ENCODE measurements around the gene PLA2G4B.

PLA2G4B gene

DNA sequence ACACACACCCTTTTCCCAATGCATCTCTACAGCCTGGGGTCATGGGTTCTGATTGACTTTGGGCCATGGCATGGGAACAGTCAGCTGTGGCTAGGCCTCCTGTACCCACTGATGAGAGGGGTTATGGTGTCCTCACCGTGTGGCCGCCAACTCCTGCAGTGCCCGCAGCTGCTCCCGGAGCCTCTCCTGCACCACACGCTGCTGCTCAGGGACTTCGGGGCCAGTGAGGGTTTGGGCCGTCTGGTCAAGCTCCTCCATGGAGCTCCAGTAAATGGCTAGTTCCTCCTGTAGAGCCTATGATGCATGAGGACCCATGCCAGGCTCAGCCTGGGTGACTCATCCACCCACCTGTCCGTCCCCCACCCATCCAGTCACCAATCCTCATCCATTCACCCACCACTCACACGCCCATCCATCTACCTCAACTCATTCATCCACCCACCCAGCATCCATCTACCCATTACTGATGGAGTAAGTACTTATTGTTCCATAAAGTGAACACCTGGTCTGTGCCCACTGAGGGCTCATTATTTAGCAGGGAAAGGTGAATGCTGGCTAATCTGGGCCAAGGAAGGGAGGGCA lies 33.6 kb downstream of the PLA2G4B start:
- DNase-seq: no peak

DNA sequence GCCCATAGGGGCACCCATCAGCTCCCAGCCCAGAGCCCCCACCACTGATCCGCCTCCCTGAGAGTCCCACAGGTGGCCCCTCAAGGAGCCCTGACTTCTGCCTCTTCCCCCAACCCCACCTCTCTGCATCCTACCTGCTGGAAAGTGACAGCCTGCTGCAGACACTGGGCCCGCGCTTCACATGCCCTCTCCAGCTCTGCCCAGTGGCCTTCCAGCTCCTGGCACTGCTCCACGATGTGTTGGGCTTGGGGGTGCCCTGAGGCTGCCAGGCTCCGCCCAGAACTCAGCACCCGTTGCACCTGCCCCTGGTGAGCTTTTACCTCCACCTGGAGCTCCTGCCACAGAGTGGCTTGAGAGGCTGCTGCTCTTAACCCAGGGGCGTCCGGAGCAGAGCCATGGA lies 35.1 kb downstream of the PLA2G4B start:
- DNase-seq: no peak

DNA sequence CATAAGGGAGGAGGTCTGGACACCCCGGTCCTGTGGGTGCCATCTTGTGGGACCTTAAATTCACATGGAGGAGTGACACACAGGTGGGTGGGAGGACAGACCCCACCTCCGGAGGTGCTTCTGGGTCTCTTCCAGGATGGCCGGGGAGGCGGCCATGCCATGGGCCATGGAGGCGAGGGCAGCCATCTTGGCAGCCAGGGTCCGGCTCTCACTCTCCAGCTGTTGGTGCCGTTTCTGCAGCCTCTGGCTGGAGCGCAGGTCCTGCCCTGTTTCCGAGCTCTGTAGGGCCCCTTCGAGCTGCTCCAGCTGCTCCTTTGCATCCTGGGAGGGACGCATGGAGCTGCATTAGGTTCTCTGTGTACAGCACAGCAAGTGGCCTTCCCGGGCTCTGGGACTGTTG lies 36.1 kb downstream of the PLA2G4B start:
- DNase-seq: no peak

DNA sequence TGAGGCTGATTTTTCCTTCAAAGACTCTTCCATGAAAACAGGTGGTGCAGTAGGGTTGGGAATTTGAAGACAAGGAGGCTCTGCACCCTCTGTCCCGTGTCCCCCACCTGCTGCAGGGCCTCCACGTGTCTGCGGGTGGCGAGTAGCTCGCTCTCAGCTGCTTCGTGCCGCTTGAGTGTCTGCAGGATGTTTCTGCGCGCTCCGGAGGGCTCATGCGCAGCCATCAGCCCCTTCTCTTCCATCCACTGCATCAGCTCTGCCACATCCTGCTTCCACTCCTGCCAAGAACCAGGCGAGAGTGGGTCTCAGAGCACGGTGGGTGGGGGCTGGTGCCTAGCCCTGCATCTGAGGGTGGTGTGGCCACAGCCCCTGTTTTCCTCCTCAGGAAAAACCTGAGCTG lies 37.4 kb downstream of the PLA2G4B start:
- no peak for DNase-seq

DNA sequence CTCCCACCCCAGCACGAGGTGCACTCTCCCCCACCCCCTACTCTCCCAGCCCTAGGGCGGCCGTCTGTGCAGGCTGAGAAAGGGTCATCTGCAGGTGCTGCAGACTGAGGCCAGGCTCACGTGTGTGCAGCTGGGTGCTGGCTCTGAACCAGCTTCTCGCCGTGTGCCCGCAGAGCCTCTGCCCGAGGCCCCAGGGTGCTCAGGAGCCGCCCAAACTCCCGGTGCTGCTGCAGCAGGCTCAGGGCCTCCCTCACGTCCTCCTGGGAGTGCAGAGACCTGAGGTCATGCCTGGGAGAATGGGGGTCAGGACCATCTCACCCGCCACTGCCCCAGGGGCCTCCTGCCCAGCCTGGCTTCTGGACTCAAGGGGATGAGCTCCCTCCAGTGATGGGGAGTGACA lies 38.0 kb downstream of the PLA2G4B start:
- no peak for DNase-seq

DNA sequence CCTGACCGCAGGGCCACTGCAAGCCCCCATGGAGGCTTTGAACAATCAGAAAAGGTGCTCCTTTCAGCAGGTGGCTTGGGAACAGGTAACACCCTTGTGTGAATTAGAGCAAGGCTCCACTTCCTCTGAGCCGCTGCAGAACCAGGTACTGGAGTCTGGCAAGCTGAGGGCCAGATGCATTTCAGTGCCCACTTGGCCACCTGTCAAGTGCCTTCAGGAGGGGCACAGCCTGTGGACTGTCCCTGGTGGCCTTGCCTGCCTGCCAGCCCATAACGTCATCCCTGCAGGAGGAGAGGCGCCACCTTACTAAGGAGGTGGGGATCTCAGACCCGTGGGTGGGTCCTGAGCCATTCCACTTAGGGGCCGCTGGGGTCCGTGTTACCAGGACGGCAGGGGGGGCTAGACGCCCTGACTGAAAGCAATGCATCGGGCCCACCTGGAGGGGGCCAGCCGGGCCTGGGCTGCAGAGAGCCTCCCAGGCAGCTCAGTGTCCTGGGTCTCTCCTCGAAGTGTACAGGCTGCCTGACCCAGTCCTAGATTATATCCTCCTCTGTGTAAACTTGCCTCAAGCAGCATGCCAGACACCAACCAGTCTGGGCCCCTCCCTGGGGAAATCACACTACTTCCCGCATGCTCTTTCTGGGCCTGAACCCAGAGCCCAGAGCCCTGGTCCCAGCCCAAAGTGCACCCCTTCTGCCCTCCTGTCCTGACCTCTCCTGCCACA lies 39.1 kb downstream of the PLA2G4B start:
- DNase-seq: no peak

DNA sequence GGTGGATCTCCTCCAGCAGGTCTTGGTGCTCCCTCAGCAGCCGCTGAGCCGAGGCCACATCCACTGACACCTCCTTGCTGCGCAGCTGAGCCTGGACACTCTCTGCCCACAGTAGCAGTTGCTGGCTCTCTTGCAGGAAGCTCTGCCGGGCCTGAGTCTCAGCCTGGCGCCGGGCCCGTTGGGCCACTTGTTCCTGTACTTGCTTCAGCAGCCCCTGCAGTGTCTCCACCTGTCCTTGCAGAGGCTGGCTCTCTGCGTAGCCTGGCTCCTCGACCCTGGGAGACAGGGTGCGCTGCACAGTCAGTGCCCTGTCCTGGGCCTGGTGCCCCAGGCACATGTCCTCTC lies 39.7 kb downstream of the PLA2G4B start:
- no peak for DNase-seq

DNA sequence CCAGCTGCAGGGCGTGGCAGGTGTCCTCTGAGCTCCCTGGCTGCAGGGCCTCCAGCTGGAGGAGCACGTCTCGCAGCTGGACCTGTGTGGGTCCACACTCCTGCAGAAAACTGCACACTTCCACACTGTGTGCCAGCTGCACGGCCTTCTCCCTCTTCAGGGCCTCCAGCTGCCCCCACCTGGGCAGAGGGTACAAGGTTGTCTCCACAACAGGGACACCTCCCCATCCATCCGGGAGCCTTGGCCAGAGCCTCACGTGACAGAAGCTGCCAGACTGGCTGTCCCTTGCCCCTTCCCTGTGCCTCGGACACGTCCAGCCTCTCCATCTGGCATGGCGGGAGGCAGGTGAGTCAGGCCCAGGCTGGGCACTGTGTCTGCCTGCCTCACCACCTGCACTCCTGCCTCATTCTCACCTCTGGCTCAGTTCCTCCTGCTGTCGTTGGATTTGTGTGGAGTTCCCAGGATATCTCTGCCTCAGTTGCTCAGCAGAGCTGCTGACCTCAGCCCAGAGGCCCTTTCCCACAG lies 40.7 kb downstream of the PLA2G4B start:
- DNase-seq: no peak

DNA sequence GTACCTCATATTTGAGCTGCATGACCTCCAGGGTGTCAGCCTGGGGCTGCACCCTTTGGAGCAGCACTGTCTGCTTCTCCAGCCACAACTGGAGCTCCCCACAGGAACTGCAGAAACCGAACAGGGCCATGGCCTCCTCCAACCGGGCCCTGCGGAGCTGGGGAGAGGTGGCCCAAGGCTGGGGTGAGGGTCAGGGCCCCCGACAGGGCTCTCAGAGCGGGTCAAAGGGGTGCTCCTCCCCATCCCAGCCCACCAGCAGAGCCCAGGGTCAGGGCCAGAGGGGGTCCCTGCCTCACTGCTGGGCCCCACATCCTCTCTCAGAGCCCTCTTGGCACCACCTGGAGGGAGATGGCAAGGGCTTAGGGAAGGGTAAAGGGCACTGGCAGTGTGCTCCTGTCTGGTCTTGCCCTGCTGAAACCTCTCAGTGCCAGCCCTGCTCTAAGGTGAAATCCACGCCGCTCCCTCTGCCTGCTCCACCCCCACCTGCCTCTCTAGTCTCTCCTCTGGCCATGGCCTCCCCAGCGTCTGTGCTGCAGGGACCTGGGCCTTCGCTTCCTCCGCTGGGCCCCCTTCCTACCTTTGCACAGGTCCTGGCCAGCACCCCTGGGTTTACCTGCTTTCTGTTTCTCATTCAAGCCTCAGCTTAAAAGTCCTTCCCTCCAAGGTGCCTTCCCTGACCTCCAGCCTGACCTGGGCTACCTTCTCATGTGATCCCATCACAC lies 41.7 kb downstream of the PLA2G4B start:
- DNase-seq: no peak

DNA sequence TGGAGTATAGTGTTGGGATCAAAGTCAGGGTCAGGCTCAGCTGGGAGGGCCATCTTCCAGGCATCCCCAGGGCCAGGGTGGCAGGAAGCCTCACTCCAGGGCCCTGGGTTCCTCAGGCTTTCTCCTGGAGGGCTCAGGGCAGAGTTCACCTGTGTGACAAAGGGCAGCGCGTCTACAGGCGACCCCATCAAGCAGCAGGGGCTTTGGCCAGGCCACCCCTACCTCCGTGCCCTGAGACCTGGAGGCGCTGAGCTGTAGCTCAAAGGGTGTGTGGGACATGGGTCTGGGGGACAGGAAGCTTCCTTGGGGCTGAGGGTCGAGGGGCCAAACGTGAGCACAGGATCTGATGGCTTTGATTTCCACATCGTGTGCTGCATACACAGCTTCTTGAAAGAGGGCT lies 42.4 kb downstream of the PLA2G4B start:
- DNase-seq: no peak

DNA sequence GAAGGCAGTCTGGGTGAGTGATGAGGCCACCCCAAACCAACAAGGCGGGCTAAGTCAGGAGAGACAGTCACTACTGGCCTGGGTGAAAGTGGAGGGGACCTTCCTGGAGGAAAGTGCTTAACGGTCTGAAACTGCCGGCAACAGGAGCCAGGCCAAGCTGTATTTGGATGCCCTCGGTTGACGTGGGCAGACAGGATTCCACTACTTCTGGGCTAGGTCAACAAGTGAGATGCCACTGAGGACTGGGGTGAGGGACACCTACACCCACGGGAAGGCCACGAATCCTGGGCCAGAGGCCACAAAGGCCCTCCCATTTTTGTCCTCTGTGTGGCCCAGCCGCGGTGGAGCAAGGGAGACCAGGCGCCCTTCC lies 42.9 kb downstream of the PLA2G4B start:
- DNase-seq: no peak

DNA sequence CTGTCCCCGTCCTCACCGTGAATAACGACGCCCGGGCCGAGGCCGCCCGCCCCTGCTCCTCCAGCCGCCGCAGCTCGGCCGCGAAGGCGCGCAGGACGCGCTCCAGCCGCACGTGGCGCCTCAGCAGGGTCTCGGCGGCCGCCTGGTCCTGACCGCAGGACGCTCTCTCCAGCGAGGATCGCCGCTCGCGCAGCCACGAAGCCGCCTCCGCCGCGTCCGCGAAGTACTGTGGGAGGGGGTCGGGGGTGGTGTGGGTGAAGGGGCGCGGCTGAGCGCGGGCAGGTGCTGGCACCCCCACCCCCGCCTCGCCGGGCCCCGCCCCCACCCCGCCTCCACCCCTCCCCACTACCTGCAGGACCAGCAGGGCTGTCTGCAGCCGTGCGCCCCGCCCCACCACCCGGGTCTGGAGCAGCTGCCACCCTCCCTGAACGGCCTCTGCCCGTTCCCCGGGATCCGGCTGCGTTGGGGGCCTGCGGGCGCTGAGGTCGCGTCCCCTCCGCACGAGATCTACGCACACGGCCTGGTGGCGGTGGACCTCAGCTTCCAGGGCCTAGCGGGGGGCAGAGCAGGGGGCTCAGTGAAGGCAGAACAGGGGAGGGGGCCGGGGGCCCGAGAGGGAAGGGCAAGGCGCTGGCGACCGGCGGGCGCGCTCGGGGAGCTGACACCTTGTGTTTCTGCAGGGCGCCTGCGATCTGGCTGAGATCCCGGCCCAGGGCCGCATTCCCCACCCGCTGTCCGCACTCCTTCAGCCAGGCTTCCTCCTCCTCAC lies 43.5 kb downstream of the PLA2G4B start:
- no peak for DNase-seq

DNA sequence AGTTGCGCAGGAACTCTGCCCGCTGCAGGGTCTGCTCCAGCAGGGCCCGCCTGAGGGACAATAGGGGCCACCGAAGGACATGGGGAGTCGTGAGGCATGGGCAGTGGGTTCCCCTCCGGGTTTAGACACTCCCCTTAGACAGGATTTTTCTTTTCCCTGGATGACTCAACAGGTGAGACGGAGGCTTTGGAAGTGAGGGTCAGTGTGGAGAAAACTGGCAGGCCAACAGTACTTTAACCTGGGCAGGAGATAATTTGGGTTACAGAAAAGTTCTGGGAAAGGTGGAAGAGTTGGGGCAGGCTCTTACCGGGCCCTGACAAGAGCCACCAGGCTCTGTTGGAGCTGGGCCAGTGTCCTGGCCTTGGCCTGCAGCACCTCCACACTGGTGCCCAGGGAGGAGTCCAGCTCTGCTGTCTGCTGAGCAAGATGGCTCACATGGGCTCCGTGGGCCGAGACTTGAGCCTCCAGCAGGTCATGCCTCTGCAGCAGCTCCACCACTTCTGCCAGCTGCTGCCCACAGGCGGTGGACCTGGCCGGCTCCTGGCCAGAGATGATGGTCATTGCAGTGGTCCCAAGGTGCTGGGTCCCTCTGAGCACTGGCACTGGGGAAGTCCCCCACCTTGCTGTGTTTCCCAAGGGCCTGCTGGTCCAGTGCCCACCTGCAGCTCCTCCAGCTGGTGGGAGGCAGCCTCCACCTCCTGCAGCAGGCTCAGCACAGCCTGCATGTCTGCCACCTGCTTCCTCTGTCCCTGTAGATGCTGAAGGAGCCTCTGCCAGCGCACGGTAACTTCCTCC lies 44.2 kb downstream of the PLA2G4B start:
- DNase-seq: no peak

DNA sequence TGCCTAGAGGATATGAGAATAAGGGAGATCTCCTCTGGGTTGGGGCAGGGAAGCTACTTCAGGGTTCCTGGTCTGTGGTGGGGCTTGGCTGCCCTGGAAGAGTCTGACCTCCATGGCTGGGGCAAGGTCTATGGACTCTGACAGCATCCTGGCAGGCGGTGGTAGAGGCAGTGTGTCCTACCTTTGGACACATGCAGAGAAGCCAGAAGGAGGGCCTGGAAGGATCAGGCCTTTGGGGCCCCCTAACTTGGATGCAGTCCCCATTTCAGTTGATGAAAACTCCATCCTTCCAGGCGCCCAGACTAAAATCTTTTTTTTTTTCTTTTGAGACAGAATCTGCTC lies 44.8 kb downstream of the PLA2G4B start:
- DNase-seq: no peak

DNA sequence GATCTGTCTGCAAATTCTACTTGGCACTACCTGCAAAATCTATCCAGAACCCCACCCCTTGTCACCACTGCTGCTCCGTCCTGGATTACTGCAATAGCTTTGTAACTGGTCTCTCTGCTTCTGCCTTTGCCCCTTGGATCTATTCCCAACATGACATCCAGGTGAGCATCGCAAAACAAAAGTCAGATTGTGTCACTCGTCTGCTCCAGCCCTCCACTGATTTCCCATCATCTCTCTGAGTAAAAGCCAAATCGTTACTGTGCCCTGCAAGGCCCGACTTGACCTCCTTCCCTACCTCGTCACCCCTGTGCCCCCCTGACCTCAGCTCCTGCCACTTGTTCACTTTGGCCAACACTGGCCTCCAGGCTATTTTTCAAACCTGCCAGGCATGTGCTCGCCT lies 45.8 kb downstream of the PLA2G4B start:
- no peak for DNase-seq

DNA sequence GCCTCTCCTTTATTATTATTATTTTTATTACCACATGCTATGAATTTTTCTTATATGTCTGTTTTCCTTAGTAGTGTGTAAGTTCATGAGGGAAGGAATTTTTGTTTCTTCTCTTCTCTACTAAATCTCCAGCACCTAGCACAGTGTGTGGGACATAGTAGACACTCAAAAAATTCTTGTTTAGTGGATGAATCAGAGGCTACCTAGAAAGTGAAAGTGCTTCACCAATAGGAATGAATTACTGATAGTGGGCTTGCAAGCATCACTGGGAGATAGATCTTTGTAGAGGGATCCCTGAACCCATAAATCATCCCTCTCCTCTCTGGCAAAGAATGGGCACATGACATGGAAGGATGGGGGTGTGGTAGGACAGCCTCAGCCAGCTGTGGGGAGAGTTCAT lies 46.7 kb downstream of the PLA2G4B start:
- no peak for DNase-seq

DNA sequence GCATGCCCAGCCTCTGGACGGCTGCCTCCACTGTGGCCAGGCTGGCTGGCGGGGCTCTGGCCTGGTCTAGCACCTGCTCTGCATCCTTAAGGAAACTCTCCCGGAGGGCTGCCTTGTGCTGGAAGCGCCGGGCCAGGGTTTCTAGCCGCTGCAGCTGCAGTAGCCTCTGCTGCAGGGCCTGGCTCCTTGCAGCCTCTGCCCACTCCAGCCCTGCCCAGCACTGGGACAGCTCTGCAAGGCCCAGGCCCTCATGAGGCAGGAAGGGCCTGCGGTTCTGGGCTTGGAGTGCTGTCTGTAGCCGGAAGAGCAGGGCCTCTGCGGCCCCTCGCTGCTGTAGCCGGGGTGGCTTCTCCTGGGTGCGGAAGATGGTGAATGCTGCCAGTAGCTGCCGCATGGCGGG lies 47.2 kb downstream of the PLA2G4B start:
- no peak for DNase-seq

DNA sequence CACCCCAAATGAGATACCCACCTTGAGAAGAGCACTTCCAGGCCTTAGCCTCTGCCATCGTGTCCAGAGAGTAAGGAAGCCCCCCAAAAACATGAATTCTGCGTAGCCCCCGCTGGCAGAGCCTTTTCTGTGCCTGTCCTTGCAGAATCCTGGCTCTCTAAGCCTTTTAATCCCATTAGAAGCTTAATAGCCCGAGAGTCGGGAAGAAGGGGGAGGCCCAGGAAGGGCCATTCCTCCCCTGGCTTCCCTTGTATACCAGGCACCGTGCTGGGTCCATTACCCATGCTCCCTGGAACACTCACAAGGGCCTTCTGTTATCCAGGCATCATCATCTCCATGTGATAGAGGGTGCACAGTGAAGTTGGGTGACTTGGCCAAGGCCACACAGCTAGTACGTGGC lies 48.1 kb downstream of the PLA2G4B start:
- no peak for DNase-seq

DNA sequence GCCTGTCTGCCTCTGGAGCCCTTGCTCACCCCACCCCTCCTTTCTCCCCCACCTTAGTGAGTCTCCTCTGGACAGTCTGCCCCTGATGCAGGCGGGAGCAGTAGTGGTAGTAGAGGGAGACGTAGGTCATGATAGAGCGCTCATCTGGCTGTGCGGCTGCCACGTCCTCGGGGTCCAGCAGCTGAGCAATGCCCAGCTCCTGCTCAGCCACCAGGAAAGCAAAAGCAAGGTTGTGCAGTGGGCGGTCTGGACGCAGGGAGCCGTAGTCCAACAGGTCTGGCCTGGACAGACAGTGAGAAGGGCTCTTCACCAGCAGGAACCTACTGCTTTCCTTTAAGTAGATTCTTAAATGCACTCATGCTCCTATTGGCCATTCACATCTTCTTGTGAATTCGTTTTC lies 48.5 kb downstream of the PLA2G4B start:
- no peak for DNase-seq

DNA sequence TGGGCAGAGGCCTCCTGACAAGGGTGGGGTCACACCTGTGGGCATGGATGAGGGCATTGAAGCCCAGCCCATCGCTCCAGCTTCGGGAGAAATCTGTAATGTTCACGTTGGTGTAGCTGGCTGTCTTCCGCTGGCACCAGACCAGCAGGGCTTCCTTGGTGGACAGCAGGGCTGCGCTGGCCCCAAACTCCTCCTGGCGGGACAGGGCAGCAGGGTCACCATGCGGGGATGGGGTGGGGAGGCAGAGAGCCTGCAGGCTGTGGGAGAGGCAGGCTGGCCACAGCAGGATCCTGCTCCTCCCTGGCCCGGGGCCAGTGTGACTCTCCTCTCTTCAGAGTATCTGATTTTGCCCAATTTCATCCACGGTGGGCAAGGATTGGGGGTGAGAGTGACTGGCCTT lies 49.2 kb downstream of the PLA2G4B start:
- DNase-seq: no peak

DNA sequence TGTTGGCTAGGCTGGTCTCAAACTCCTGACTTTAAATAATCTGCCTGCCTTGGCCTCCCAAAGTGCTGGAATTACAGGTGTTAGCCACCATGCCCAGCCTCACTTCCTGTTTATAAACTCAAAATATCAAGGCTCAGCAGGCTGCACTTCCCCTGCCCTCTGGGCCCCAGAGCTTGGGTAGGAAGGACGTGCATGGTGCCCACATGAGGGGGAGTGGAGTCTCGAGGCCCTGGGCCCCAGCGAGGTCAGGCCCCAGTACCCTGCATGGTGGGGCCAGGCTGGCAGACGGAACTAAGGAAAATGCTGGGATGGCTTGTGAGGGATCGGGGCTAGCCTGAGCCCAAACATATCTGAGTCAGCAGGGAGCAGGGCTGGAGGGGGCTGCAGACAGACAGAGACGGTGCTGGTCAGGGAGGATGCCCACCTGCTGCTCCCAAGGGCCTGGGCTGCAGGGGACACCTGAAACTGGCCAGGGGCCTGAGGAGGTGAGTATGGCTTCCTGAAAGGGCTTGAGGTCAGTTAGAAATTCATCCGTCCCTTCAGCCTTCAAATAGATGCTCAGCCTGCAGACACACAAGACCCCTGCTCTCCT lies 50.1 kb downstream of the PLA2G4B start:
- DNase-seq: no peak

DNA sequence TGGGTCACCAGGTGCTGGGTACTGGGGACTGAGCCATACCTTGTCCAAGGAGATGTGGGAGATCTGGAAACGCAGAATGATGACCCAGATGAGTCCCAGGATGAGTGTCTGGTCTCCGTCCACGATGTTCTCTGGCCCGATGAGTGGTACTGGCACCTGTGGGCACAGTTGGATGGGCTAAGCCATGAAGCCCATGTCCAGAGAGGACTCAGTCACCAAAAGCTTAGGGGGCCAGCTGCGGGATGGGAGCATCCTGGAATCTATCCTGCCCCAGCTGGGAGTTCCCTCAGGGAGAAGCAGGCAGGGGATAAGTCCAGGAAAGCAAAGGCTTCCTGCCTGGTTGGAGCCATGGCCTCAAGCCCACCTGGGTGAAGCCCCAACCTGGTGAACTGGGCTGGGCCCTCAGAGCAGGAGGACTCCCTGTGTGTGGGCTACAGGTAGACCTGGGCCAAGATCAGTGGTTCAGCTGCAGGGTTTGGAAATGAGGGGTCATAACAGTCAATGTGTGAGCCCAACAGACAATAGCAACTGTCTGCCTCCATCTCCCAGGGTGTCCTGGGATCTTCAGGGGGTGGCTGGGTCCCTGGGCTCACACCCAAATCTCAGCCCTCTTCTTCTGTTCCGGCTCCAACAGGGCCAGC lies 51.5 kb downstream of the PLA2G4B start:
- no peak for DNase-seq

Data from NCI-H2081 treated with DMSO at 0.1 percent for 48 hours (cell line).